Measurements from ENCODE around the gene PRKCH.

DNA sequence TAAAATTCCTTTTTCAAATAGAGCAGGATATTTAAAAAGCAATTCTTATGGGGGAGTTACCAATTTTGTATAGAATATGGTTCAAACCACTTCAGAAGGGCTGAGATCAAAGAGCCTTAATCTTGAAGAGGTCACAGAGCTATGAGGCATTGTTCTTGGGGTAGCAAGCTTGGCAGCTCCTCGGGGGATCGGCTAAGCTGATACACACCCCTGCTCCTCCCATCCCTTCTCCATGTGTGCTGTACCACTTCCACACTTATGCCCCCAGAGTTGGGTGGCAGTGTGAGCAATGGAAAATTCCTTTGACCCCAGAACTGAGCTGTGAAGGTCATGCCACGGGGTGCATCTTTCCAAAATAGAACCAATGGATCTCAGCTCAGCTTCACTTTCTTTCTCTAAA, 25.2 kb upstream of the PRKCH start:
- TF ChIP-seq, protein P1, sequence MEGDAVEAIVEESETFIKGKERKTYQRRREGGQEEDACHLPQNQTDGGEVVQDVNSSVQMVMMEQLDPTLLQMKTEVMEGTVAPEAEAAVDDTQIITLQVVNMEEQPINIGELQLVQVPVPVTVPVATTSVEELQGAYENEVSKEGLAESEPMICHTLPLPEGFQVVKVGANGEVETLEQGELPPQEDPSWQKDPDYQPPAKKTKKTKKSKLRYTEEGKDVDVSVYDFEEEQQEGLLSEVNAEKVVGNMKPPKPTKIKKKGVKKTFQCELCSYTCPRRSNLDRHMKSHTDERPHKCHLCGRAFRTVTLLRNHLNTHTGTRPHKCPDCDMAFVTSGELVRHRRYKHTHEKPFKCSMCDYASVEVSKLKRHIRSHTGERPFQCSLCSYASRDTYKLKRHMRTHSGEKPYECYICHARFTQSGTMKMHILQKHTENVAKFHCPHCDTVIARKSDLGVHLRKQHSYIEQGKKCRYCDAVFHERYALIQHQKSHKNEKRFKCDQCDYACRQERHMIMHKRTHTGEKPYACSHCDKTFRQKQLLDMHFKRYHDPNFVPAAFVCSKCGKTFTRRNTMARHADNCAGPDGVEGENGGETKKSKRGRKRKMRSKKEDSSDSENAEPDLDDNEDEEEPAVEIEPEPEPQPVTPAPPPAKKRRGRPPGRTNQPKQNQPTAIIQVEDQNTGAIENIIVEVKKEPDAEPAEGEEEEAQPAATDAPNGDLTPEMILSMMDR (IDR thresholded peaks at IDR 0.05; ENCODE audit: poor library complexity): no peak
- no peak for TF ChIP-seq EZH2phosphoT487 (IDR thresholded peaks at IDR 0.05; ENCODE audit: low read depth, severe bottlenecking, unreplicated experiment)

Measured in hepatocyte (in vitro differentiated cells).